GM10266 (cell line): ENCODE data around the gene ZNF467.

Source experiments
- DNase-seq: peaks from one replicate; pipeline ENCODE4 v3.0.0; 2012; ENCODE audit errors: extremely low spot score
- TF ChIP-seq, protein P1 (sequence below): IDR thresholded peaks from 2 replicates; pipeline ENCODE4 v1.5.1; 2012; ENCODE audit warnings: mild to moderate bottlenecking, low read depth; ENCODE audit not compliant: control insufficient read depth, insufficient read depth; ENCODE audit errors: missing control alignments

Gene ZNF467

DNA sequence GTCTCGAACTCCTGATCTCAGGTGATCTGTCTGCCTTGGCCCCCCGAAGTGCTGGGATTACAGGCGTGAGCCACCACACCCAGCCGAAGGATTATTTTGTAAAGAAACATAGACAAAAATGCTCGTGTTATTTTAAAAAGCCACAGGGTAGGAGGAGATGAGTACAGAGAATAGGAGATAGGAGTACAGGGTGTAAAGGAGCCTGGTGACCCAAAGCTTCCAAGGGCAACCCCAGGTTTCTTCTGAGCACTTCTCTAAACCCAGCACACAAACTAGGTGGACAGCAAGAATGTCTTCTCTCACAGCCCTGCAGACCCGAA is 54.7 kb downstream of the ZNF467 start:
- TF ChIP-seq, protein P1, sequence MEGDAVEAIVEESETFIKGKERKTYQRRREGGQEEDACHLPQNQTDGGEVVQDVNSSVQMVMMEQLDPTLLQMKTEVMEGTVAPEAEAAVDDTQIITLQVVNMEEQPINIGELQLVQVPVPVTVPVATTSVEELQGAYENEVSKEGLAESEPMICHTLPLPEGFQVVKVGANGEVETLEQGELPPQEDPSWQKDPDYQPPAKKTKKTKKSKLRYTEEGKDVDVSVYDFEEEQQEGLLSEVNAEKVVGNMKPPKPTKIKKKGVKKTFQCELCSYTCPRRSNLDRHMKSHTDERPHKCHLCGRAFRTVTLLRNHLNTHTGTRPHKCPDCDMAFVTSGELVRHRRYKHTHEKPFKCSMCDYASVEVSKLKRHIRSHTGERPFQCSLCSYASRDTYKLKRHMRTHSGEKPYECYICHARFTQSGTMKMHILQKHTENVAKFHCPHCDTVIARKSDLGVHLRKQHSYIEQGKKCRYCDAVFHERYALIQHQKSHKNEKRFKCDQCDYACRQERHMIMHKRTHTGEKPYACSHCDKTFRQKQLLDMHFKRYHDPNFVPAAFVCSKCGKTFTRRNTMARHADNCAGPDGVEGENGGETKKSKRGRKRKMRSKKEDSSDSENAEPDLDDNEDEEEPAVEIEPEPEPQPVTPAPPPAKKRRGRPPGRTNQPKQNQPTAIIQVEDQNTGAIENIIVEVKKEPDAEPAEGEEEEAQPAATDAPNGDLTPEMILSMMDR: no peak
- no peak for DNase-seq

DNA sequence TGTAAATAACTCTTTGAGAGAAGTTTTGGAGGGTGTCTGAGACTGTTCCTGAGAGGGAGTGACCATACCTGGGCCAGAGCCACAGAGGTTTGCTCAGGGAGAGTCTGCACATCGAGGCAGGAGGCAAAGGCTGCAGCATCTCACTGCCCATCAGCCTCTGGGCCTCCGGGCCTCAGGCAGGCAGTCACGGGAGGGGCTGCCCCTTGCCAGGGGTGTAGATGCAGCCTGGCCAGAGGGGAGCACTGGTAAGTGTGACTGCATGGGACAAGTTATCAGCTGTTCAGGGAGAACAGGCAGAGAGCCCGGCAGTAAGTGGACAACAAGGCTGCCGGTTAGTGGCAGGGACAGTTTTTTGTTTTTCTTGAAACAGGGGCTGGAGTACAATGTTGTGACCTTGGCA is 55.9 kb downstream of the ZNF467 start:
- no peak for DNase-seq
- TF ChIP-seq, protein P1: no peak

DNA sequence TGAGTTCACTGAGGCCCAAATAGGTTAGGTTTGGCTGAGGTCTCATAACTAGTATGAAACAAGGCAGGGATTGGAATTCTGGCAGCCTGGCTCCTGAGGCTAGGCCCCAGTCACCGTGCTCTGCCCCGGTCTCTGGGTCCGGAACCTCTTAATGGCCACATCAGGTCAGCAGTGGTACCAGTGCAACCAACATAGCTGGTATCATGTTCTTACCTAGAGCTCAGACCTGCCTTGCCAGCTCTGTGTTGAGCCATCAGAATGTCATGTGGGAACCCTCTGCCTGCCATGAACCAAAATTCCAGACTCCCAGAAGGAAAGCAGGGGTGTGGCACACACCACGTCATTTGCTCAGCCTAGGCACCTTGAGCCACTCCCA is 56.5 kb downstream of the ZNF467 start:
- DNase-seq: no peak
- TF ChIP-seq, protein P1: no peak

DNA sequence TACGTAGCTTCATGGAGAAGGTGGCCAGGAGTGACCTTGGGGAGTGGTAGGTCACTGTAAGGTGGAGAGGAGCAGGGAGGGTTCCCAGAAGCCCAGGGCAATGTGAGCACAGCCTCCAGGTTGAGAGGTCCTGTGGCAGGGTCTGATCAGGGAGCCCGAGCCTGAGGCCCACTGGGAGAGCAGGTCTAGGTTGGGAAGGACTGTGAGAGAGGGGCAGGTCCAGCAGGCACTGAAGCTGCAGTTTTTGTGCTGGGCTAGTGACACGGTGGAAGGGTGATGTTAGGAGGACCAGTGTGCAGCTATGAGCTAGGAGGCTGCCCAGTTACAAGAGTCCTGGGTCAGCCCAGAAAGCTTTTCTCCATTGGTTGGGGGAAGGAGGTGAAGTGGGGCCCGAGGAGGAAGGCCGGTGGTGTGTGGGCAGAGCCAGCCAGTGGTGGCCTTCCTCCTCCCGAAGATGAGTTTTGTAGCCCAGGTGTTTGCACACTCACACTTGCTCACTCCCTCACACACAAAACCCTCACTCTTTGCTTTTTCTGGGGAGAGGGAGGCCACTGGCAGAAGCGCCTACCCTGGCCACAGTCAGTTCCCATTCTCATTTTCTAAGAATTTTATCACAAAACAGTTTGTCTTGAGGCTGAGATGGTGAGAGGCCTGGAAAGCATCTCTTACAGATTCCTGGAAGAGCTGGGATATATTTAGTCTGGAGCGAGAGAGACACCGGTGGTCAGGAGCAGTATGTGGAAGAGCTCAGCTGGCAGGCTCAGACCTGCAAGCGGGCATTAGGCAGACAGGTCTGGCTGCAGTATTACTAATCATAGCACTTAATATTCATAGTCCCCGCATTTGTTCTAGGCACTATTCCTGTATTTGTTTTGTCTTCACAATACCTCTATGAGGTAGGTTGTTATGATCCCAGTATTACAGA is 57.1 kb downstream of the ZNF467 start:
- TF ChIP-seq, protein P1: no peak
- no peak for DNase-seq

DNA sequence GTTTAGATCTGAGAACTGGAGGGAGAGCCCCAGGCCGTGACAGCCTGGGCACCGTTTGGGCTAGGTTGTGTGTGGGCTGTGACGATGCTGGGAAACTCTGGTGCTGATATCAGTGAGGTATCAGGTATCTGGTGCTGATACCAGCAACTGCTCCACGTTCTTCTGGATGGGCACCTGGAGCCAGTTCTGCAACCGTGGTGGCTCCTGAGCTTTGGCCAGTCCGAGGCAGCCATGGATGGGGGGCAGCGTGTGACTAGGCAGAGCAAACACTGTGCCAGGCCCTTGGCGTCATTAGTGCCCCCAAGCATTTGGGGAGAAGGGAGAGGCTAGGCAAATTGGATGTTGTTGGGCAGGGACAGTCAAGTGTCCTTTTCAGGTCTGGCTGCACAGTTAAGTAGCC is 57.9 kb downstream of the ZNF467 start:
- DNase-seq: no peak
- TF ChIP-seq, protein P1: no peak

DNA sequence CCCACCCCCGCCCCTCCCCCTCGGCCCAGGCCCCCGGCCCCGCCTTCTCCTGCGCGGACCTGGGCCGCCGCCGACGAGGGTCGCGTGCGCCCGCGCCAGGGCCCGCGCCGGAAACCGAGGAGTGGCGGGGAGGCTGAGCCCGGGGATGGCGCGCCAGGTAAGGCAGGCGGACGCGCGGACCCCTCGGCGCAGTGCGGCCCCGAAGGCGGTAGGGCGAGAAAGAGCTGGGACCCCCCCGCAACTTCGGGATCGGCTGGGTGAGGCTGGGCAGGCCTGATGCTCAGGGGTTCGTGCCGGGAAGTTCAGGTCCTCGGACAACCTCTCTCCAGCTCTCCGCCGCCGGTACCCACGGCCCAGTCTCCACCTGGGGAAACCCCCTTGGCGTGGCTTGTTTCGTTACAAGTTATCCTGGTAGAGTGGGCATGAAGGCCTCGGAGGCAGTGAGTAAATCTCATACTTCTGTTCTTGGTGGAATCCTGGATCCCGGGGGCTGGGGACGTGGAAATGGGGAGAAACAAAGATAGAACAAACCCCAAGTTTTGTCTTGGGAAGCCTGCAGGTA is 58.4 kb downstream of the ZNF467 start:
- TF ChIP-seq, protein P1: no peak
- DNase-seq: no peak
